Thoracic aorta (tissue), 2 donors: ENCODE measurements around the gene TRIP10. TPM values are rescaled to one million over a fixed set of nuclear protein-coding genes. Genes with fewer than 3 reads are reported as not detected.
"Not testable (repeated sequence)": the region's sequence is repeated elsewhere in the genome, so short reads cannot be mapped to it uniquely, and the experiment has no call there.

Experiments used
- ATAC-seq: fragments of 150-250 bp; one replicate; pipeline ENCODE4 v1.8.0; 2017; ENCODE audit warnings: low read depth; ENCODE audit not compliant: insufficient number of reproducible peaks, low FRiP score
- DNase-seq: peaks from one replicate; pipeline ENCODE4 v3.0.0-alpha.2; 2020; ENCODE audit warnings: low spot score
- H3K27ac ChIP-seq, 2 donors: fragments of 200-600 bp; sonication (generic); 1 replicate in 1 of 2; 2 replicates in 1 of 2; pipeline ENCODE4 v1.5.1; 2016; ENCODE audit warnings: mild to moderate bottlenecking in 2 of 2, moderate library complexity in 2 of 2
- H3K27me3 ChIP-seq: fragments of 200-600 bp; sonication (generic); replicated peaks from 2 replicates; pipeline ENCODE4 v1.6.0; 2016; ENCODE audit warnings: mild to moderate bottlenecking; ENCODE audit not compliant: insufficient read depth
- H3K36me3 ChIP-seq: fragments of 200-600 bp; sonication (generic); one replicate; pipeline ENCODE4 v1.5.1; 2016
- H3K4me1 ChIP-seq, 2 donors: fragments of 200-600 bp; sonication (generic); 1 replicate in 1 of 2; 2 replicates in 1 of 2; pipeline versions ENCODE4 v1.5.1 to v1.6.0; 2016; ENCODE audit warnings: low read depth in 2 of 2, mild to moderate bottlenecking in 1 of 2; ENCODE audit not compliant: control insufficient read depth in 1 of 2
- H3K4me3 ChIP-seq: fragments of 200-600 bp; sonication (generic); 2 replicates; pipeline ENCODE4 v1.5.1; 2016; ENCODE audit warnings: mild to moderate bottlenecking
- H3K9me3 ChIP-seq: fragments of 200-600 bp; sonication (generic); 2 replicates; pipeline ENCODE4 v1.5.1; 2016
- total RNA-seq, 2 donors: library from RNA; depleted of rRNA; stranded (reverse); fragments of >200 nt; gene quantifications; one replicate each; pipeline versions ENCODE4 v1.1.0 to v1.2.3, GENCODE V29; 2016
- TF ChIP-seq, protein P1 (sequence below): fragments of 200-600 bp; sonication (generic); IDR thresholded peaks from one replicate; pipeline ENCODE4 v1.5.1; 2019; ENCODE audit warnings: antibody characterized with exemption

TRIP10 gene
- total RNA-seq, 2 donors from 2014 or later: 98.2 to 105 TPM

DNA sequence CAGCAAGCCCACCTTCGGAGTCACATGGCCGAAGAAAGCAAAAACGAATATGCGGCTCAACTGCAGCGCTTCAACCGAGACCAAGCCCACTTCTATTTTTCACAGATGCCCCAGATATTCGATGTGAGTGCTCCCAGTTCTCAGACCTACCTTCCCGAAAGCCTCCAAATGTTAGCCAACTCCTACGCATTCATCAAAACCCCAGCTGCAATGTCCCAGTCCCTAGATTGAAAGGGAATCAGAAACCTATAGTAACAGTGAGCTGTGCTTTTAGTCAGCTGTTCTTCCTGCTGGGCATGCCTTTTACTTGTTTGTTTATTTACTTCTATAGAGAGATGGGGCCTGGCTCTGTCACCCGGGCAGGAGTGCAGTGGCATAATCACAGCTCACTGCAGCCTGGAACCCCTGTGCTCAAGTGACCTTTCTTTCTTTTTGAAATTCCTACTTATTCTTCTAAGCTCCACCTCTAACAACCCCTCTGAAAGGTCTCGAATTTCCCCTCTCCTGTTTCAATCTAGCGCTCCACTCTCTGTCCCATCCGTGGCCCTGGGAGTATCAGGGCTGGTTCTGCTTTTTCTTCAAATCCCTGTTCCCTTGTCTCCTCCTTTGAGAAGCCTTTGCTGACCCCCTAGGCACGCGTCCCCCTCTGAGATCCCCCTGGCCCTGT lies 4.4 kb downstream of the TRIP10 start:
- H3K4me1 ChIP-seq: peaks cover 18 to 49% of the 10 kb centered on the region in 2 donors
- H3K4me3 ChIP-seq: peak overlapping the region; percentile 48
- H3K9me3 ChIP-seq: no peaks in the 10 kb centered on the region
- H3K36me3 ChIP-seq: peaks cover 32% of the 10 kb centered on the region
- peak overlapping the region; percentile 81 to 84 for H3K27ac ChIP-seq
- H3K27me3 ChIP-seq: no peaks in the 10 kb centered on the region
- TF ChIP-seq, protein P1, sequence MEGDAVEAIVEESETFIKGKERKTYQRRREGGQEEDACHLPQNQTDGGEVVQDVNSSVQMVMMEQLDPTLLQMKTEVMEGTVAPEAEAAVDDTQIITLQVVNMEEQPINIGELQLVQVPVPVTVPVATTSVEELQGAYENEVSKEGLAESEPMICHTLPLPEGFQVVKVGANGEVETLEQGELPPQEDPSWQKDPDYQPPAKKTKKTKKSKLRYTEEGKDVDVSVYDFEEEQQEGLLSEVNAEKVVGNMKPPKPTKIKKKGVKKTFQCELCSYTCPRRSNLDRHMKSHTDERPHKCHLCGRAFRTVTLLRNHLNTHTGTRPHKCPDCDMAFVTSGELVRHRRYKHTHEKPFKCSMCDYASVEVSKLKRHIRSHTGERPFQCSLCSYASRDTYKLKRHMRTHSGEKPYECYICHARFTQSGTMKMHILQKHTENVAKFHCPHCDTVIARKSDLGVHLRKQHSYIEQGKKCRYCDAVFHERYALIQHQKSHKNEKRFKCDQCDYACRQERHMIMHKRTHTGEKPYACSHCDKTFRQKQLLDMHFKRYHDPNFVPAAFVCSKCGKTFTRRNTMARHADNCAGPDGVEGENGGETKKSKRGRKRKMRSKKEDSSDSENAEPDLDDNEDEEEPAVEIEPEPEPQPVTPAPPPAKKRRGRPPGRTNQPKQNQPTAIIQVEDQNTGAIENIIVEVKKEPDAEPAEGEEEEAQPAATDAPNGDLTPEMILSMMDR: no peak
- DNase-seq (no peak), ATAC-seq (no peak)

DNA sequence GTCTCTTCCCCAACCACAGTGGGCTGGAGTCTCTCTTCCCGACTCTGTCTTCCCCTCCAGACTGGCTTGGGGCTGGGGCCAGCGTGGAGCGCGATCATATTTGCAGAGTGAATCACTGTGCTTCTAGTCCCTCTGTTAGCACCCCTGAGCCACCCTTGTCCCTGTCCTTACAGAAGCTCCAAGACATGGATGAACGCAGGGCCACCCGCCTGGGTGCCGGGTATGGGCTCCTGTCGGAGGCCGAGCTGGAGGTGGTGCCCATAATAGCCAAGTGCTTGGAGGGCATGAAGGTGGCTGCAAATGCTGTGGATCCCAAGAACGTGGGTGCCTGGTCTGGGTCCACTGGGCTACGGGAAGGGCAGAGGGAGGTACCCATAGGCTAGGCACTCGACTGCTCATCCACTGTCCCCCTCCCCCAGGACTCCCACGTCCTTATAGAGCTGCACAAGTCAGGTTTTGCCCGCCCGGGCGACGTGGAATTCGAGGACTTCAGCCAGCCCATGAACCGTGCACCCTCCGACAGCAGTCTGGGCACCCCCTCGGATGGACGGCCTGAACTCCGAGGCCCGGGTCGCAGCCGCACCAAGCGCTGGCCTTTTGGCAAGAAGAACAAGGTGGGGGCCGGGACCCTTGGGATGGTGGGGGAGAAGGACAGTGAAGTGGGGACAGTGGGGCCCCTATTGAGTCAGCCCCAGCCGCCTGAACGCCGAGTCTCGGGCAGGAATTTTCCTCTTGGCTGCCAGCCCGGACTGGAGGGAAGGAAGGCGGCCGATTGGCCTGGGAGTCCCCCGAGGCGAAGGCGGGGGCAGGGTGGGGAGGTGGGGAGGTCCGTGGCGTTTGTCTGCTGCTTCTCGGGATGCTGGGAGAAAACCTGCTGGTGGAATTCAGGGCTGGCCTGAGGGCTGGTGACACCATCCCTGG lies 5.2 kb downstream of the TRIP10 start:
- Histone ChIP-seq H3K4me1 (peaks cover 15 to 46% of the 10 kb centered on the region in 2 donors), H3K36me3 (peaks cover 39% of the 10 kb centered on the region), H3K4me3 (peak overlapping the region; percentile 48), H3K9me3 (no peaks in the 10 kb centered on the region), H3K27me3 (no peaks in the 10 kb centered on the region), H3K27ac (peak overlapping the region; percentile 81 to 84)
- DNase-seq (no peak), ATAC-seq (peak; percentile 63)
- TF ChIP-seq, protein P1: peak; percentile 14

DNA sequence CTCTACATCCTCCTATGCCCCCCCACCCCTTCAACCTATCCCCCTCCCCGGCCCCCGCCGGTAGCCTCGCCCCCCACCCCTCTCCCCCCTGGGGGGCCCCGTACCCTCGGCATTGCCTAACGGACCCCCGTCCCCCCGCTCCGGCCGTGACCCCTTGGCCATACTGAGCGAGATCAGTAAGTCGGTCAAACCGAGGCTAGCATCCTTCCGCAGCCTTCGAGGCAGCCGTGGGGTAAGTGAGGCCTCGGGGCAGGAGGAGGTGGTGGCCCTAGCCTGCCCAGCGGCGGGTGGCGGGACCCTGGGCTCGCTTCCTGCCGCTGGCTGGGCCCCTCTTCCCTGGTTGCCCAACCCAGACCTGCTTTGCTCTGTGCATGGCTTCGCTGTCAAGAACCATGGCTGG lies 6.5 kb downstream of the TRIP10 start:
- ATAC-seq: no peak
- DNase-seq: no peak
- Histone ChIP-seq H3K27me3 (no peaks in the 10 kb centered on the region), H3K4me3 (no peak overlapping the region), H3K27ac (no peak overlapping the region), H3K36me3 (peaks cover 50% of the 10 kb centered on the region), H3K9me3 (no peaks in the 10 kb centered on the region), H3K4me1 (peaks cover 15 to 46% of the 10 kb centered on the region in 2 donors)
- TF ChIP-seq, protein P1: no peak

DNA sequence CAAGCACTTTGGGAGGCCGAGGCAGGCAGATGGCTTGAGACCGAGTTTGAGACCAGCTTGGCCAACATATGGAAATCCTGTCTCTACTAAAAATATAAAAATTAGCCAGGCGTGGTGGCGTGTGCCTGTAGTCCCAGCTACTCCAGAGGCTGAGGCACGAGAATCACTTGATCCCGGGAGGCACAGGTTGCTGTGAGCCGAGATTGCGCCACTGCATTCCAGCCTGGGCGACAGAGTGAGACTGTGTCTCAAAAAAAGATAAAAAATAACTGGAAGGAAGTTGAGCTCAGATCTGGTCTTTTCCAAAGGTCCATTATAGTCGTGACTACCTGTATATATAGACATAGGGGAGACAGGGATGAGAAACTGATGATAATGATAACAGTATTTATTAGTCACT lies 9.1 kb downstream of the TRIP10 start:
- peaks cover 55% of the 10 kb centered on the region for H3K36me3 ChIP-seq
- not testable (repeated sequence) for H3K27ac ChIP-seq, H3K27me3 ChIP-seq, DNase-seq, H3K9me3 ChIP-seq, ATAC-seq, H3K4me3 ChIP-seq
- peaks cover 16 to 31% of the 10 kb centered on the region in 2 donors for H3K4me1 ChIP-seq

DNA sequence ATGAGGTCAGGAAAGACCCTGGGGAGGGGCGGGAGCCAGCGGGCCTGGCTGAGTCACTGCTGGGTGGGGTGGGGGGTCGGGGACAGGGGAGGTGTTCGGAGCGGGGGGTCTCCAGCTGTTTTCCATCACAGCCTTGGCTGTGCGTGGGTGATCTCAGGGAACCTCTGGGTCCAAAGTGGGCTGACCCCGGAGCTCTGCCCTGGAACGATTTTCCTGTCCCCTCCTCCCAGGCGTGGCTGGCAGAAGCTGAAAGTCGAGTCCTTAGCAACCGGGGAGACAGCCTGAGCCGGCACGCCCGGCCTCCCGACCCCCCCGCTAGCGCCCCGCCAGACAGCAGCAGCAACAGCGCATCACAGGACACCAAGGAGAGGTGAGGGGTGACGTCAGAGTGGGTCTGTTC lies 10.6 kb downstream of the TRIP10 start:
- Histone ChIP-seq H3K27me3 (no peaks in the 10 kb centered on the region), H3K9me3 (no peaks in the 10 kb centered on the region), H3K4me1 (peaks cover 8 to 19% of the 10 kb centered on the region in 2 donors), H3K4me3 (no peak overlapping the region), H3K27ac (no peak overlapping the region), H3K36me3 (peaks cover 55% of the 10 kb centered on the region)
- ATAC-seq (no peak), DNase-seq (no peak)
- TF ChIP-seq, protein P1: no peak
